HepG2 (cell line): ENCODE data around the gene TGM4. TPM values are rescaled to one million over a fixed set of nuclear protein-coding genes. Genes with fewer than 3 reads are reported as not detected.

Experiments
- GATAD2A ChIP-seq: IDR thresholded peaks from 2 replicates; pipeline ENCODE4 v1.6.1; 2016
- HDAC1 ChIP-seq: sonication (generic); formaldehyde crosslinking; IDR thresholded peaks from 2 replicates; pipeline ENCODE4 v1.5.1; 2020; ENCODE audit warnings: mild to moderate bottlenecking, missing genetic modification reagents
- HOXD1 ChIP-seq: sonication (generic); formaldehyde crosslinking; IDR thresholded peaks from 2 replicates; pipeline ENCODE4 v1.5.0; 2020; ENCODE audit warnings: missing genetic modification reagents
- KAT8 ChIP-seq: IDR thresholded peaks from 2 replicates; pipeline ENCODE4 v1.6.1; 2016; ENCODE audit warnings: missing genetic modification reagents, missing compliant biosample characterization
- MED1 ChIP-seq: sonication (generic); formaldehyde crosslinking; IDR thresholded peaks from 2 replicates; pipeline ENCODE4 v1.4.0; 2020; ENCODE audit warnings: missing genetic modification reagents
- MEIS2 ChIP-seq: sonication (generic); formaldehyde crosslinking; IDR thresholded peaks from 2 replicates; pipeline ENCODE4 v1.9.0; 2021; ENCODE audit warnings: mild to moderate bottlenecking, missing genetic modification reagents
- NONO ChIP-seq, 2 experiments: fragments of 450-650 bp in 1 of 2; sonication (generic) in 1 of 2; formaldehyde crosslinking in 1 of 2; IDR thresholded peaks in 1 of 2; conservative IDR thresholded peaks in 1 of 2; 2 replicates each; pipeline versions ENCODE4 v1.6.1 to v1.8.0; 2017 to 2022; ENCODE audit warnings: mild to moderate bottlenecking in 1 of 2, missing genetic modification reagents in 1 of 2, moderate library complexity in 1 of 2
- NR2F6 ChIP-seq, 2 experiments: IDR thresholded peaks; 2 replicates each; pipeline ENCODE4 v1.6.1; 2016; ENCODE audit warnings: antibody characterized with exemption in 1 of 2, mild to moderate bottlenecking in 1 of 2
- PITX1 ChIP-seq: sonication (generic); formaldehyde crosslinking; IDR thresholded peaks from 2 replicates; pipeline ENCODE4 v1.5.1; 2020; ENCODE audit warnings: mild to moderate bottlenecking, missing genetic modification reagents
- PRMT3 ChIP-seq: sonication (generic); formaldehyde crosslinking; IDR thresholded peaks from 2 replicates; pipeline ENCODE4 v1.8.1; 2022; ENCODE audit warnings: low read depth, mild to moderate bottlenecking, moderate library complexity, missing genetic modification reagents, borderline replicate concordance
- SIN3B ChIP-seq: fragments of 150-350 bp; IDR thresholded peaks from 2 replicates; pipeline ENCODE4 v1.6.1; 2014; ENCODE audit warnings: low read length
- SOX5 ChIP-seq: IDR thresholded peaks from 2 replicates; pipeline ENCODE4 v1.6.1; 2016; ENCODE audit warnings: borderline replicate concordance
- YEATS2 ChIP-seq: sonication (generic); formaldehyde crosslinking; IDR thresholded peaks from 2 replicates; pipeline ENCODE4 v1.4.0; 2020; ENCODE audit warnings: missing genetic modification reagents, borderline replicate concordance
- ZNF296 ChIP-seq: sonication (generic); formaldehyde crosslinking; conservative IDR thresholded peaks from 2 replicates; pipeline ENCODE4 v1.5.0; 2020; ENCODE audit warnings: mild to moderate bottlenecking, missing genetic modification reagents
- ZNF333 ChIP-seq: sonication (generic); formaldehyde crosslinking; IDR thresholded peaks from 2 replicates; pipeline ENCODE4 v1.4.0; 2020; ENCODE audit warnings: mild to moderate bottlenecking, missing genetic modification reagents, borderline replicate concordance
- ZNF720 ChIP-seq: sonication (generic); formaldehyde crosslinking; IDR thresholded peaks from 2 replicates; pipeline ENCODE4 v1.4.0; 2020; ENCODE audit warnings: missing genetic modification reagents
- ZSCAN22 ChIP-seq: sonication (generic); formaldehyde crosslinking; IDR thresholded peaks from 2 replicates; pipeline ENCODE4 v1.4.0; 2020; ENCODE audit warnings: mild to moderate bottlenecking, missing genetic modification reagents
- polyA plus RNA-seq, 8 experiments: library from polyadenylated mRNA; depleted of rRNA in 3 of 8; stranded (reverse) in 7 of 8; unstranded in 1 of 8; fragments of >200 nt; fragmentation: Illumina TruSeq in 4 of 8; extraction: Trizol in 4 of 8; gene quantifications; 2 replicates each; pipeline versions ENCODE4 v1.2.1 to v1.2.3, GENCODE V29; 2011 to 2016; ENCODE audit warnings: low read depth in 4 of 8, missing spikeins in 1 of 8, mixed read lengths in 1 of 8; ENCODE audit not compliant: insufficient read depth in 1 of 8
- total RNA-seq, 5 experiments: library from RNA; depleted of rRNA; stranded (reverse); fragments of >200 nt; fragmentation: Illumina TruSeq; extraction: Trizol; gene quantifications; 2 replicates each; pipeline ENCODE4 v1.2.3, GENCODE V29; 2016; ENCODE audit warnings: low read depth in 1 of 5
- TF ChIP-seq, protein P1 (sequence below): sonication (generic); formaldehyde crosslinking; IDR thresholded peaks from 2 replicates; pipeline ENCODE4 v1.4.0; 2020; ENCODE audit warnings: low read depth, mild to moderate bottlenecking, missing genetic modification reagents
- TF ChIP-seq, protein P2 (sequence below): sonication (generic); formaldehyde crosslinking; IDR thresholded peaks from 2 replicates; pipeline ENCODE4 v1.4.0; 2020; ENCODE audit warnings: mild to moderate bottlenecking, missing genetic modification reagents, borderline replicate concordance
- TF ChIP-seq, protein P3 (sequence below): sonication (generic); formaldehyde crosslinking; IDR thresholded peaks from 2 replicates; pipeline ENCODE4 v1.8.1; 2023; ENCODE audit warnings: mild to moderate bottlenecking, moderate library complexity, missing genetic modification reagents
- TF ChIP-seq, protein P4 (sequence below): sonication (generic); formaldehyde crosslinking; IDR thresholded peaks from 2 replicates; pipeline ENCODE4 v1.4.0; 2020; ENCODE audit warnings: missing genetic modification reagents

Gene TGM4
- total and polyA plus RNA-seq, 2 of the 13 experiments (the other 11 are each of a cell fraction or from before 2014, with no cell fraction given) = 0.07 to 0.15 TPM

GRCh38 chr3:44902628-44903027 is 28.2 kb downstream of the TGM4 start (continued):
- TF ChIP-seq YEATS2 (CRISPR knock-in tag) = no peak
- no peak for TF ChIP-seq ZSCAN22
- no peak for TF ChIP-seq MEIS2 (CRISPR knock-in tag)
- peak; percentile 31; the same call in 1 of the 2 replicates for TF ChIP-seq GATAD2A (CRISPR knock-in tag)
- TF ChIP-seq HOXD1 = no peak
- TF ChIP-seq PRMT3 = no peak
- peak; percentile 52; the same call in 1 of the 2 replicates for TF ChIP-seq SOX5 (CRISPR knock-in tag)
- TF ChIP-seq, protein P1, sequence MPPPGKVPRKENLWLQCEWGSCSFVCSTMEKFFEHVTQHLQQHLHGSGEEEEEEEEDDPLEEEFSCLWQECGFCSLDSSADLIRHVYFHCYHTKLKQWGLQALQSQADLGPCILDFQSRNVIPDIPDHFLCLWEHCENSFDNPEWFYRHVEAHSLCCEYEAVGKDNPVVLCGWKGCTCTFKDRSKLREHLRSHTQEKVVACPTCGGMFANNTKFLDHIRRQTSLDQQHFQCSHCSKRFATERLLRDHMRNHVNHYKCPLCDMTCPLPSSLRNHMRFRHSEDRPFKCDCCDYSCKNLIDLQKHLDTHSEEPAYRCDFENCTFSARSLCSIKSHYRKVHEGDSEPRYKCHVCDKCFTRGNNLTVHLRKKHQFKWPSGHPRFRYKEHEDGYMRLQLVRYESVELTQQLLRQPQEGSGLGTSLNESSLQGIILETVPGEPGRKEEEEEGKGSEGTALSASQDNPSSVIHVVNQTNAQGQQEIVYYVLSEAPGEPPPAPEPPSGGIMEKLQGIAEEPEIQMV (CRISPR knock-in tag) = no peak
- no peak for TF ChIP-seq ZNF720 (CRISPR knock-in tag)
- TF ChIP-seq NONO (IDR thresholded peaks at IDR 0.05) = no peak
- TF ChIP-seq NONO (CRISPR knock-in tag; conservative IDR thresholded peaks at IDR 0.05) = no peak
- TF ChIP-seq, protein P2, sequence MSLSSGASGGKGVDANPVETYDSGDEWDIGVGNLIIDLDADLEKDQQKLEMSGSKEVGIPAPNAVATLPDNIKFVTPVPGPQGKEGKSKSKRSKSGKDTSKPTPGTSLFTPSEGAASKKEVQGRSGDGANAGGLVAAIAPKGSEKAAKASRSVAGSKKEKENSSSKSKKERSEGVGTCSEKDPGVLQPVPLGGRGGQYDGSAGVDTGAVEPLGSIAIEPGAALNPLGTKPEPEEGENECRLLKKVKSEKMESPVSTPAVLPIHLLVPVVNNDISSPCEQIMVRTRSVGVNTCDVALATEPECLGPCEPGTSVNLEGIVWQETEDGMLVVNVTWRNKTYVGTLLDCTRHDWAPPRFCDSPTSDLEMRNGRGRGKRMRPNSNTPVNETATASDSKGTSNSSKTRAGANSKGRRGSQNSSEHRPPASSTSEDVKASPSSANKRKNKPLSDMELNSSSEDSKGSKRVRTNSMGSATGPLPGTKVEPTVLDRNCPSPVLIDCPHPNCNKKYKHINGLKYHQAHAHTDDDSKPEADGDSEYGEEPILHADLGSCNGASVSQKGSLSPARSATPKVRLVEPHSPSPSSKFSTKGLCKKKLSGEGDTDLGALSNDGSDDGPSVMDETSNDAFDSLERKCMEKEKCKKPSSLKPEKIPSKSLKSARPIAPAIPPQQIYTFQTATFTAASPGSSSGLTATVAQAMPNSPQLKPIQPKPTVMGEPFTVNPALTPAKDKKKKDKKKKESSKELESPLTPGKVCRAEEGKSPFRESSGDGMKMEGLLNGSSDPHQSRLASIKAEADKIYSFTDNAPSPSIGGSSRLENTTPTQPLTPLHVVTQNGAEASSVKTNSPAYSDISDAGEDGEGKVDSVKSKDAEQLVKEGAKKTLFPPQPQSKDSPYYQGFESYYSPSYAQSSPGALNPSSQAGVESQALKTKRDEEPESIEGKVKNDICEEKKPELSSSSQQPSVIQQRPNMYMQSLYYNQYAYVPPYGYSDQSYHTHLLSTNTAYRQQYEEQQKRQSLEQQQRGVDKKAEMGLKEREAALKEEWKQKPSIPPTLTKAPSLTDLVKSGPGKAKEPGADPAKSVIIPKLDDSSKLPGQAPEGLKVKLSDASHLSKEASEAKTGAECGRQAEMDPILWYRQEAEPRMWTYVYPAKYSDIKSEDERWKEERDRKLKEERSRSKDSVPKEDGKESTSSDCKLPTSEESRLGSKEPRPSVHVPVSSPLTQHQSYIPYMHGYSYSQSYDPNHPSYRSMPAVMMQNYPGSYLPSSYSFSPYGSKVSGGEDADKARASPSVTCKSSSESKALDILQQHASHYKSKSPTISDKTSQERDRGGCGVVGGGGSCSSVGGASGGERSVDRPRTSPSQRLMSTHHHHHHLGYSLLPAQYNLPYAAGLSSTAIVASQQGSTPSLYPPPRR (CRISPR knock-in tag) = no peak
- 0 out of 2 replicates have a peak, but pooled peaks have one; percentile 41 for TF ChIP-seq NR2F6 (IDR thresholded peaks at IDR 0.05)
- TF ChIP-seq NR2F6 (CRISPR knock-in tag; IDR thresholded peaks at IDR 0.05) = no peak
- TF ChIP-seq ZNF333 (CRISPR knock-in tag) = no peak
- TF ChIP-seq, protein P3, sequence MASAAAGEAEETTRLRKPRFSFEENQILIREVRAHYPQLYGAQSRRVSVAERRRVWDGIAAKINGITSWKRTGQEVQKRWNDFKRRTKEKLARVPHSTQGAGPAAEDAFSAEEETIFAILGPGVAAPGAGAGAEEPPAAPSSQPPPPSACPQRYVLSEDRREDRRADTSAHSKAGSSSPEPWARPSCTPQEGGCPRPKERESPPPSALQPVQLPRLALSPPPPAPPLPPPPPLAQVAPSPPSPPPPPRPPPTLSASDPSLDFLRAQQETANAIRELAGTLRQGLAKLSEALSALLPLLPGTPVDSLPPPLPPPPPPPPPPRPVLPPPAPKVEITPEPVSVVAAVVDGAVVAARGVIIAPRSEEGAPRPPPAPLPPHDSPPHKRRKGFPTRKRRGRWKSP = no peak
- TF ChIP-seq, protein P4, sequence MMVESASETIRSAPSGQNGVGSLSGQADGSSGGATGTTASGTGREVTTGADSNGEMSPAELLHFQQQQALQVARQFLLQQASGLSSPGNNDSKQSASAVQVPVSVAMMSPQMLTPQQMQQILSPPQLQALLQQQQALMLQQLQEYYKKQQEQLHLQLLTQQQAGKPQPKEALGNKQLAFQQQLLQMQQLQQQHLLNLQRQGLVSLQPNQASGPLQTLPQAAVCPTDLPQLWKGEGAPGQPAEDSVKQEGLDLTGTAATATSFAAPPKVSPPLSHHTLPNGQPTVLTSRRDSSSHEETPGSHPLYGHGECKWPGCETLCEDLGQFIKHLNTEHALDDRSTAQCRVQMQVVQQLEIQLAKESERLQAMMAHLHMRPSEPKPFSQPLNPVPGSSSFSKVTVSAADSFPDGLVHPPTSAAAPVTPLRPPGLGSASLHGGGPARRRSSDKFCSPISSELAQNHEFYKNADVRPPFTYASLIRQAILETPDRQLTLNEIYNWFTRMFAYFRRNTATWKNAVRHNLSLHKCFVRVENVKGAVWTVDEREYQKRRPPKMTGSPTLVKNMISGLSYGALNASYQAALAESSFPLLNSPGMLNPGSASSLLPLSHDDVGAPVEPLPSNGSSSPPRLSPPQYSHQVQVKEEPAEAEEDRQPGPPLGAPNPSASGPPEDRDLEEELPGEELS (CRISPR knock-in tag) = peak; percentile 48
- no peak for TF ChIP-seq PITX1 (CRISPR knock-in tag)
- TF ChIP-seq KAT8 (CRISPR knock-in tag) = no peak
- no peak for TF ChIP-seq MED1 (CRISPR knock-in tag)
- no peak for TF ChIP-seq HDAC1 (CRISPR knock-in tag)
- TF ChIP-seq SIN3B = no peak
- TF ChIP-seq ZNF296 (CRISPR knock-in tag) = no peak
